ENCODE data around the gene USP32.
A peak's percentile ranks its signal among the peaks of the same experiment; 100 is the strongest.
"Not testable (repeated sequence)": the region's sequence is repeated elsewhere in the genome, so short reads cannot be mapped to it uniquely, and the experiment has no call there.

The USP32 gene

GRCh38 chr17:60392042-60392844 lies at the start of gene USP32:
Gene USP32, minus strand, starts transcription at chr17:60392133. Its CDS starts 194 bp downstream, at chr17:60391939.
- DNase-seq, result peak; percentile 98

GRCh38 chr17:60439501-60439900 lies 47.6 kb upstream of the USP32 start:
- no peak for DNase-seq

GRCh38 chr17:60436676-60437075 lies 44.7 kb upstream of the USP32 start:
- DNase-seq, result no peak

GRCh38 chr17:60435244-60436167 lies 43.6 kb upstream of the USP32 start:
- peak; percentile 46 for DNase-seq

GRCh38 chr17:60433021-60433997 lies 41.4 kb upstream of the USP32 start:
- DNase-seq, result not testable (repeated sequence)

GRCh38 chr17:60430561-60430960 lies 38.6 kb upstream of the USP32 start:
- not testable (repeated sequence) for DNase-seq

- DNase-seq, result not testable (repeated sequence)
Observed at GRCh38 chr17:60428491-60428890, 36.6 kb upstream of the USP32 start.

GRCh38 chr17:60426596-60426995 lies 34.7 kb upstream of the USP32 start:
- no peak for DNase-seq

GRCh38 chr17:60425626-60426025 lies 33.7 kb upstream of the USP32 start:
- DNase-seq, result no peak

- DNase-seq, result no peak
Observed at GRCh38 chr17:60423865-60424264, 31.9 kb upstream of the USP32 start.

- no peak for DNase-seq
Observed at GRCh38 chr17:60422162-60422665, 30.3 kb upstream of the USP32 start, which contains the start of gene CHCT1. Gene CHCT1, plus strand, starts transcription at chr17:60422489. Its CDS starts 104 bp downstream, at chr17:60422593.

GRCh38 chr17:60421273-60422161 lies 29.6 kb upstream of the USP32 start:
- peak; percentile 64 for DNase-seq

GRCh38 chr17:60419875-60420274 lies 27.9 kb upstream of the USP32 start:
- not testable (repeated sequence) for DNase-seq

GRCh38 chr17:60419003-60419402 lies 27.1 kb upstream of the USP32 start:
- DNase-seq, result not testable (repeated sequence)

GRCh38 chr17:60416368-60416925 lies 24.5 kb upstream of the USP32 start:
- no peak for DNase-seq

GRCh38 chr17:60415146-60415545 lies 23.2 kb upstream of the USP32 start:
- DNase-seq, result no peak

GRCh38 chr17:60412701-60413100 lies 20.8 kb upstream of the USP32 start:
- DNase-seq, result no peak

GRCh38 chr17:60410001-60410400 lies 18.1 kb upstream of the USP32 start:
- DNase-seq, result no peak

GRCh38 chr17:60406887-60407286 lies 15.0 kb upstream of the USP32 start:
- DNase-seq, result no peak

GRCh38 chr17:60403962-60404361 lies 12.0 kb upstream of the USP32 start:
- DNase-seq, result no peak

- no peak for DNase-seq
Observed at GRCh38 chr17:60403523-60403810, 11.5 kb upstream of the USP32 start.

Measured in activated CD4-positive, alpha-beta T cell treated with anti-CD3 and anti-CD28 coated beads, Interleukin-2, amount 50 U/mL, for 1 hour (primary cell).